Adrenal gland (tissue), 12 donors: ENCODE results near the gene OTOF. TPM values are rescaled to one million over a fixed set of nuclear protein-coding genes. Genes with fewer than 3 reads are reported as not detected.

Experiments
- DNase-seq, 7 donors: peaks; one replicate each; pipeline ENCODE4 v3.0.0-alpha.2; 2019 to 2020
- H3K27ac ChIP-seq, 5 donors: fragments of 200-600 bp; sonication (generic) in 4 of 5; 1 replicate in 3 of 5; 2 replicates in 2 of 5; pipeline versions ENCODE4 v1.5.1 to v1.8.0; 2016 to 2020; ENCODE audit warnings: mild to moderate bottlenecking in 1 of 5
- H3K27me3 ChIP-seq: fragments of 200-600 bp; 2 replicates; pipeline ENCODE4 v1.8.0; 2021
- H3K36me3 ChIP-seq, 2 donors: fragments of 200-600 bp; replicated peaks in 1 of 2; 1 replicate in 1 of 2; 2 replicates in 1 of 2; pipeline versions ENCODE4 v1.5.1 to v1.8.0; 2018 to 2022
- H3K4me1 ChIP-seq, 2 donors: fragments of 200-600 bp; replicated peaks in 1 of 2; 1 replicate in 1 of 2; 2 replicates in 1 of 2; pipeline versions ENCODE4 v1.5.1 to v1.8.0; 2018 to 2021
- H3K4me3 ChIP-seq, 4 donors: fragments of 200-600 bp; sonication (generic) in 3 of 4; one replicate each; pipeline ENCODE4 v1.5.1; 2016 to 2018
- H3K9me3 ChIP-seq, 3 donors: fragments of 200-600 bp; sonication (generic) in 1 of 3; replicated peaks in 1 of 3; 1 replicate in 2 of 3; 2 replicates in 1 of 3; pipeline versions ENCODE4 v1.5.1 to v1.8.0; 2016 to 2021
- POLR2A ChIP-seq, 2 donors: fragments of 450-650 bp; IDR thresholded peaks; one replicate each; pipeline ENCODE4 v1.6.1; 2017; ENCODE audit warnings: antibody characterized with exemption in 2 of 2, mild to moderate bottlenecking in 2 of 2, moderate library complexity in 1 of 2
- WGBS, 4 donors: extraction: QIAGEN DNeasy Blood & Tissue Kit in 2 of 4; methylation state at CpG; one replicate each; pipeline versions ENCODE4 v1.1.5 to v1.1.7; 2013 to 2017; 5-methylcytosine and 5-hydroxymethylcytosine counted together
- intact Hi-C, 2 donors: fragments of 100-400 bp; cut with DNase I; formaldehyde crosslinking; loops; one replicate each; pipeline versions ENCODE4 v1.14.1 to v1.15.0; 2022 to 2023
- polyA plus RNA-seq, 3 donors: library from polyadenylated mRNA; stranded (reverse); fragments of 200-250 nt in 2 of 3; fragments of 350-450 nt in 1 of 3; fragmentation: Illumina TruSeq in 1 of 3; extraction: RNeasy Lipid Tissue Mini Kit (QIAGEN cat#74804) in 1 of 3; gene quantifications; one replicate each; pipeline ENCODE4 v1.2.3, GENCODE V29; 2013 to 2014
- total RNA-seq, 9 donors: library from RNA; depleted of rRNA in 4 of 9; stranded (reverse); fragments of >200 nt in 4 of 9; fragments of 120-200 nt in 1 of 9; fragmentation: NEBNext Ultra II Directional in 1 of 9; extraction: Animal tissue kit (Norgen Biotek cat#: 25700) in 1 of 9; gene quantifications; one replicate each; pipeline versions ENCODE4 v1.1.0 to v1.2.4, GENCODE V29; 2013 to 2023
- TF ChIP-seq, protein P1 (sequence below), 6 experiments: fragments of 450-650 bp in 4 of 6; fragments of 200-600 bp in 2 of 6; sonication (generic) in 1 of 6; IDR thresholded peaks; 1 replicate in 5 of 6; 2 replicates in 1 of 6; pipeline versions ENCODE4 v1.5.1 to v1.8.0; 2016 to 2021; ENCODE audit warnings: antibody characterized with exemption in 6 of 6, mild to moderate bottlenecking in 2 of 6, moderate library complexity in 1 of 6
- donor health status: healthy with polysubstance abuse.
- donor health status: Bipolar disorder and iron deficiency.
- donor health status: DM: yes; HTN: yes; CAD: no.
- donor health status: DM: no; HTN: no; CAD: no.
- donor health status: DM: no; HTN: no; CAD: no.
- donor health status: DM: yes; HTN: yes; CAD: no.

The OTOF gene
- total and polyA plus RNA-seq, 12 donors: 0.18 to 2.0 (median 1.1) TPM

DNA sequence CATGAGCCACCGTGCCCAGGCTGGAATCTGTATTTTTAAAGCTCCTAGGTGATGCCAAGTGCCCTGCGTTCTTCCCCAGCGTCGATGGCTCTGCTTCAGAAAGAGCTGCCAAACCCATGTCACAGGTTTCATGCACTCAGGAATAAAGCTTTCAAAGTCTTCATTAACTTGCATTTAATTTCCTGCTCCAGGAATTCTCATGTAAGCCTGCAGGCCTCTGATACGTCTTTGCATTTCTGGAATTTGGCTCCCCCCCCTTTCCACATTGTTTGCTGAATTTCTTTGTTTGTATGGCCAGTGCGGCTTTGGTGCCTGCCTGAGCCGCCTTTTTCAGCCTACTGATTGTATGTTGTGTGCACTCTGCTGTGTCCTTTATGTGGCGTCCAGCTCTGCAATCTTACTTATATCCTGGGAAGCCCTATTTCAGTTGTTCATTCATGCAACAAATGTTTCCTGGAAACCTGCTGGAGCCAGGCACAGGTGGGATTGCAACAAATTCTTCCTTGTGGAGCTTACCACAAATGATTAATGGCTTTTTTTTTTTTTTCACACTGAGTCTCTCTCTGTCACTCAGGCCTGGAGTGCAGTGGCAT lies 17.9 kb upstream of the OTOF start:
- Histone ChIP-seq H3K4me3 (no peak overlapping the region), H3K4me1 (no peaks in the 10 kb centered on the region), H3K36me3 (no peaks in the 10 kb centered on the region), H3K9me3 (no peaks in the 10 kb centered on the region), H3K27ac (no peak overlapping the region), H3K27me3 (no peaks in the 10 kb centered on the region)
- WGBS, 4 donors: 90 to 94% (median 92%) methylated on average over 8 of the region's 8 CpGs
- intact Hi-C loops: no loop called here
- TF ChIP-seq, protein P1, sequence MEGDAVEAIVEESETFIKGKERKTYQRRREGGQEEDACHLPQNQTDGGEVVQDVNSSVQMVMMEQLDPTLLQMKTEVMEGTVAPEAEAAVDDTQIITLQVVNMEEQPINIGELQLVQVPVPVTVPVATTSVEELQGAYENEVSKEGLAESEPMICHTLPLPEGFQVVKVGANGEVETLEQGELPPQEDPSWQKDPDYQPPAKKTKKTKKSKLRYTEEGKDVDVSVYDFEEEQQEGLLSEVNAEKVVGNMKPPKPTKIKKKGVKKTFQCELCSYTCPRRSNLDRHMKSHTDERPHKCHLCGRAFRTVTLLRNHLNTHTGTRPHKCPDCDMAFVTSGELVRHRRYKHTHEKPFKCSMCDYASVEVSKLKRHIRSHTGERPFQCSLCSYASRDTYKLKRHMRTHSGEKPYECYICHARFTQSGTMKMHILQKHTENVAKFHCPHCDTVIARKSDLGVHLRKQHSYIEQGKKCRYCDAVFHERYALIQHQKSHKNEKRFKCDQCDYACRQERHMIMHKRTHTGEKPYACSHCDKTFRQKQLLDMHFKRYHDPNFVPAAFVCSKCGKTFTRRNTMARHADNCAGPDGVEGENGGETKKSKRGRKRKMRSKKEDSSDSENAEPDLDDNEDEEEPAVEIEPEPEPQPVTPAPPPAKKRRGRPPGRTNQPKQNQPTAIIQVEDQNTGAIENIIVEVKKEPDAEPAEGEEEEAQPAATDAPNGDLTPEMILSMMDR (IDR thresholded peaks at IDR 0.05): no peak
- TF ChIP-seq POLR2A (IDR thresholded peaks at IDR 0.05): no peak
- DNase-seq: no peak

DNA sequence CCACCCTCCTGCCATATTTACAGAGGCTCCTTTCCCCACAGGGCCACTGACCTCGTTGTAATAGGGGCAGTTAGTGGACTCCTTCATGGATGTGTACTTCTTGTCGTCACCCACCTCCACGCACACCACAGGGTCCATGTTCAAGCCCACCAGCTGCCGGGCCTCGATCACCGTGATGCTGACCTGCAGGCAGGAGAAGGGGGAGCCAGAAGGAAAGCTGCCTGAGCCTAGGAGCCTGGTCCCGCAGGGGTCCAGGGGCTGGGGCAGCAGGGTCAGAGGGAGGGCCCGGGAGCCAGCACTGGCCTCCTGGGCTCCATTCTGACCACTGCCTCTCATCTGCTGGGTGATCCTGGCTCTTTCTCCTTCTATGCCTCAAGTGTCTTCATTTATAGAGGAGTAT lies 17.0 kb upstream of the OTOF start:
- intact Hi-C loops: no loop called here

DNA sequence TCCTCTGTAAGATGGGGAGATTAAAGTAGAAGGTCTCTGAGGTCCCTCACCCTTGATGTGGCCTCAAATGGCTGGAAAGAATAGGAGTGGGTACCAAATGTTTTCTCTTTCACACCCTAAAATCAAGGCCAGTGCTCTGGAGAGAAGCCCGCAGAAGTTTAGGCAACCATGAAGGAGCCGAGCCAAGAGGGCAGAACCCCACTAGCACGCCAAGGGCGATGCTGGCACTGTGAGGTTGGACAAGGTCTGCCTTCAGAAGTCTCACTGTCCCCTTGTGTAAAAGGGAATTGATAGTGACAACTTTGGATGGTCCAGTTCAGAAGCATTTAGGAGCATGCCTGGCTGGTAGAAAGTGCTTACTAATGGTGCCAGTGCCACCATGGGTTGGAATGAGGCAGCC lies 16.3 kb upstream of the OTOF start:
- Histone ChIP-seq H3K4me1 (no peaks in the 10 kb centered on the region), H3K9me3 (no peaks in the 10 kb centered on the region), H3K36me3 (no peaks in the 10 kb centered on the region), H3K27ac (no peak overlapping the region), H3K4me3 (no peak overlapping the region), H3K27me3 (no peaks in the 10 kb centered on the region)
- intact Hi-C loops: no loop called here
- DNase-seq: peak in 1 of 7 donors; percentile 54
- TF ChIP-seq, protein P1 (IDR thresholded peaks at IDR 0.05): no peak
- TF ChIP-seq POLR2A (IDR thresholded peaks at IDR 0.05): no peak
- 57 to 81% (median 76%) methylated on average over 4 of the region's 4 CpGs for WGBS, 4 donors

More for the DNA sequence above, 17.0 kb upstream of the OTOF start:
- Histone ChIP-seq H3K27ac (no peak overlapping the region), H3K4me3 (no peak overlapping the region), H3K27me3 (no peaks in the 10 kb centered on the region), H3K9me3 (no peaks in the 10 kb centered on the region), H3K4me1 (no peaks in the 10 kb centered on the region), H3K36me3 (no peaks in the 10 kb centered on the region)
- 80 to 96% (median 94%) methylated on average over 4 to 8 of the region's 8 CpGs for WGBS, 4 donors
- no peak for TF ChIP-seq POLR2A (IDR thresholded peaks at IDR 0.05)
- TF ChIP-seq, protein P1 (IDR thresholded peaks at IDR 0.05): no peak
- no peak for DNase-seq

DNA sequence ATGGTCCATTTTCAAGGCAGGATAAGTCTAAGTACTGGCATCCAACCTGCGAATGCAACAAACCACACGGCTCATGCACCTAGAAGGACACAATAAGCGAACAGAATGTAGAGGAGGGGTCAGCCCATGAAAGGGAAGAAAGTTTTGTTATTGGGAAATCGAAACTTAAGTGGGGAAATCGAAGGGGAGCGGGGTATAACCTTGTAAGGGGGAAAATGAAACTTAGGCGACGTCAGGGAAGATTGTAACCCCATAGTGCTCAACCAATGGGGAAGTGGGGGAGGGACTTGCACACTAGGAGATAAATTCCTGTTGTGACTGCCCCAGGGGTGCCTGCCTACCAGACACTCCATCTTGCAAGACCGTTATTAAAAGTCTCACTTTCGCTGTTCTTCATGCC lies 15.6 kb upstream of the OTOF start:
- Histone ChIP-seq H3K27me3 (no peaks in the 10 kb centered on the region), H3K4me3 (no peak overlapping the region), H3K9me3 (no peaks in the 10 kb centered on the region), H3K36me3 (no peaks in the 10 kb centered on the region), H3K27ac (no peak overlapping the region), H3K4me1 (no peaks in the 10 kb centered on the region)
- WGBS, 4 donors: 81 to 93% (median 90%) methylated on average over 10 of the region's 10 CpGs
- intact Hi-C loops: no loop called here
- no peak for TF ChIP-seq POLR2A (IDR thresholded peaks at IDR 0.05)
- DNase-seq: no peak
